PFSK-1 (cell line): Measurements from ENCODE around the gene TMEM203.

ENCODE experiments used
- POLR2AphosphoS5 ChIP-seq: IDR thresholded peaks from 2 replicates; pipeline ENCODE4 v1.6.1; 2012; ENCODE audit warnings: low read depth, mild to moderate bottlenecking, control low read depth, low read length, moderate library complexity
- SIN3A ChIP-seq: IDR thresholded peaks from 2 replicates; pipeline ENCODE4 v1.6.1; 2012; ENCODE audit warnings: mild to moderate bottlenecking, low read length, moderate library complexity, borderline replicate concordance; ENCODE audit not compliant: insufficient read depth
- TAF1 ChIP-seq: IDR thresholded peaks from 2 replicates; pipeline ENCODE4 v1.6.1; 2012; ENCODE audit warnings: low read length, control low read depth, borderline replicate concordance; ENCODE audit not compliant: insufficient read depth

DNA sequence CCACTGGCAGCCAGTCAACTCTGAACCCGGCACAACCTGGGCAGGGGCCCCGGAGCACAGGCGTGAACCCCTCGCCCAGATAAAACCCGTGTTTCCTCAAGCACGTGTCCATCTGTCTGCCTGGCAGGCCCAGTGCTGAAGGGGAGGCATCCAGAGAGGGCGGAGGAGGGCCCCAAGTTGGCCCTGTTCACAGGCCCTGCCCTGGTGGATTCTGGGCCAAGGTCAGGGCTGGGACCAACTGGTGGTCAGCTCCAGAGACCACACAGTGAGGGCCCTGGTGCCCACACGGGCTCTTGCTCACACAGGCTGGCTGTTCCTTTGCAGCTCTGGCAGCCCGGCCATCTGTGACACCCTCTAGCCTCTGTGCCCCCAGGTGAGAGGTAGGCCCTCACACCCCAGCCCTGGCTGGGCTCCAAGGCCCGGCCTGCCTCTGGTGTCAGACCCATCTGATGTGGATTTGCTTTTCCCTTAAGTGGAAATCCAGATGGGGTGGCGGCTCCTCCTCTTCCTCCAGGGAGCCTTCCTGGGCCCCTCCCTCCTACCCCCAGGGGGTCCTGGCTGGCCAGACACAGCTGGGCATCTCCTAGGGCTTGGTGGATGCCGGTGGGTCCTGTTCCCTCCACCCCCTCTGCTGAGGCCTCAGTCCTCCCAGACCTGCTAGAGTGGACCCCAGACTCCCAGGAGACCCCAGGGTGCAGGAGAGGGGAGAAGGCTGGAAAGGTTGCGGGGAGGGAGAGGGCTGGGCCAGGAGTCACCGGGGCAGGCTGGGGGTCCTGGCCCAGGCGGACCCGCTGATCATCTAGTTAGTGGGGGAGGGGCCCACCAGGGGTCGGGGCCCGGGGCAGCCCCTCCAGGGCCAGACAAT, 45.1 kb upstream of the TMEM203 start:
- TF ChIP-seq POLR2AphosphoS5, result no peak
- no peak for TF ChIP-seq TAF1
- TF ChIP-seq SIN3A, result no peak
